ENCODE results near the gene KIF19.

GRCh38 chr17:74283371-74283673 lies 42.7 kb upstream of the KIF19 start:
- TF ChIP-seq, protein P1, sequence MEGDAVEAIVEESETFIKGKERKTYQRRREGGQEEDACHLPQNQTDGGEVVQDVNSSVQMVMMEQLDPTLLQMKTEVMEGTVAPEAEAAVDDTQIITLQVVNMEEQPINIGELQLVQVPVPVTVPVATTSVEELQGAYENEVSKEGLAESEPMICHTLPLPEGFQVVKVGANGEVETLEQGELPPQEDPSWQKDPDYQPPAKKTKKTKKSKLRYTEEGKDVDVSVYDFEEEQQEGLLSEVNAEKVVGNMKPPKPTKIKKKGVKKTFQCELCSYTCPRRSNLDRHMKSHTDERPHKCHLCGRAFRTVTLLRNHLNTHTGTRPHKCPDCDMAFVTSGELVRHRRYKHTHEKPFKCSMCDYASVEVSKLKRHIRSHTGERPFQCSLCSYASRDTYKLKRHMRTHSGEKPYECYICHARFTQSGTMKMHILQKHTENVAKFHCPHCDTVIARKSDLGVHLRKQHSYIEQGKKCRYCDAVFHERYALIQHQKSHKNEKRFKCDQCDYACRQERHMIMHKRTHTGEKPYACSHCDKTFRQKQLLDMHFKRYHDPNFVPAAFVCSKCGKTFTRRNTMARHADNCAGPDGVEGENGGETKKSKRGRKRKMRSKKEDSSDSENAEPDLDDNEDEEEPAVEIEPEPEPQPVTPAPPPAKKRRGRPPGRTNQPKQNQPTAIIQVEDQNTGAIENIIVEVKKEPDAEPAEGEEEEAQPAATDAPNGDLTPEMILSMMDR (IDR thresholded peaks at IDR 0.05; ENCODE audit: low read depth, low read length): no peak
- TF ChIP-seq POLR2A (IDR thresholded peaks at IDR 0.05; ENCODE audit: extremely low read depth, insufficient read length): no peak
